ENCODE data around the gene COL5A1. TPM values are rescaled to one million over a fixed set of nuclear protein-coding genes. Genes with fewer than 3 reads are reported as not detected.
A peak's percentile ranks its signal among the peaks of the same experiment; 100 is the strongest.

The COL5A1 gene
- total RNA-seq, 4 donors from 2014 or later, result 4.0 to 12.8 (median 6.3) TPM

DNA sequence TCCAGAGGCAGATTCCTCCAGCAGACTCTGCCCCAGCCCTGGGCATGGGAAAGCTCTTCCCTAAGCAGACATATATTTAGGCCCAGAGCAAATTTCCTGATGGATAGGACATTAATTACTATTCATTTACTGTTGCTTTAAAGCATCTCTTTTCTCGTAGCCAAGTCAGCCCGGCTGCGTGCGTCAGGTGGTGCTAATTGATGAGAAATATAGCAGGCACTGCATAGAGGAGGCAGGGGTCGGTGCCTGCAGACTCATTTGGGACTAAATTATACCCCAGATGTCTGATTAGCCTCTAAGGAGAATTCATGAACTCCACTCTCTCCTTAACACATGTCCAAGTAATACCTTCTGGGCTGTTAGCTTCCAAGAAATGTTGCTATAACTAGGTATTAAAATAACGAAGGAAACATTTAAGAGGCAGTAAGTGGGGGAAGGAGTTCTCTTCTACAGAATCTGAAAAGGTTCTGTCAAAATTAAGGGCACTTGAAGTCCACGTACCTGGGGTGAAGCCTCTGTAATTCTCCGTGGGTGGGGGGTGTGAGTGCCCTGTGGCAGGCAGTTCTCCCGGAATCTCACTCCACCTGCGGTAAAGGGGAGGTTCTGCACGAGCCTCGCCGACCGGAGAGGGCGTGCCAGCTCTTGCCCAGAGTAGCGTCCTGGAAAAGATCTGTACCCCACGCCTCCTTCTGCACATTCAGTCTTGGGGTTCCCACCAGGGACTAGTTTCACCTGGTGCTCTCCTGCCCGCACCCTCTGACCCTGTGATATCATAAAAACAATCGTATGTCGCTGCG, 123.1 kb downstream of the COL5A1 start:
- WGBS, 2 donors, result 42 to 60% methylated on average over 14 to 20 of the region's 21 CpGs
- Histone ChIP-seq H3K4me3 (no peak overlapping the region), H3K27ac (no peak overlapping the region), H3K4me1 (peaks cover 0 to 6% (median 0%) of the 10 kb centered on the region in 3 donors), H3K9me3 (no peaks in the 10 kb centered on the region), H3K36me3 (peaks cover 0 to 33% (median 0%) of the 10 kb centered on the region in 3 donors), H3K27me3 (peaks cover 0 to 11% (median 0%) of the 10 kb centered on the region in 4 donors)
- TF ChIP-seq, protein P1, sequence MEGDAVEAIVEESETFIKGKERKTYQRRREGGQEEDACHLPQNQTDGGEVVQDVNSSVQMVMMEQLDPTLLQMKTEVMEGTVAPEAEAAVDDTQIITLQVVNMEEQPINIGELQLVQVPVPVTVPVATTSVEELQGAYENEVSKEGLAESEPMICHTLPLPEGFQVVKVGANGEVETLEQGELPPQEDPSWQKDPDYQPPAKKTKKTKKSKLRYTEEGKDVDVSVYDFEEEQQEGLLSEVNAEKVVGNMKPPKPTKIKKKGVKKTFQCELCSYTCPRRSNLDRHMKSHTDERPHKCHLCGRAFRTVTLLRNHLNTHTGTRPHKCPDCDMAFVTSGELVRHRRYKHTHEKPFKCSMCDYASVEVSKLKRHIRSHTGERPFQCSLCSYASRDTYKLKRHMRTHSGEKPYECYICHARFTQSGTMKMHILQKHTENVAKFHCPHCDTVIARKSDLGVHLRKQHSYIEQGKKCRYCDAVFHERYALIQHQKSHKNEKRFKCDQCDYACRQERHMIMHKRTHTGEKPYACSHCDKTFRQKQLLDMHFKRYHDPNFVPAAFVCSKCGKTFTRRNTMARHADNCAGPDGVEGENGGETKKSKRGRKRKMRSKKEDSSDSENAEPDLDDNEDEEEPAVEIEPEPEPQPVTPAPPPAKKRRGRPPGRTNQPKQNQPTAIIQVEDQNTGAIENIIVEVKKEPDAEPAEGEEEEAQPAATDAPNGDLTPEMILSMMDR (IDR thresholded peaks at IDR 0.05), result no peak
- no peak for TF ChIP-seq POLR2A (IDR thresholded peaks at IDR 0.05)
- intact Hi-C loops (cut with DNase I), result no loop called here
- no peak for DNase-seq

DNA sequence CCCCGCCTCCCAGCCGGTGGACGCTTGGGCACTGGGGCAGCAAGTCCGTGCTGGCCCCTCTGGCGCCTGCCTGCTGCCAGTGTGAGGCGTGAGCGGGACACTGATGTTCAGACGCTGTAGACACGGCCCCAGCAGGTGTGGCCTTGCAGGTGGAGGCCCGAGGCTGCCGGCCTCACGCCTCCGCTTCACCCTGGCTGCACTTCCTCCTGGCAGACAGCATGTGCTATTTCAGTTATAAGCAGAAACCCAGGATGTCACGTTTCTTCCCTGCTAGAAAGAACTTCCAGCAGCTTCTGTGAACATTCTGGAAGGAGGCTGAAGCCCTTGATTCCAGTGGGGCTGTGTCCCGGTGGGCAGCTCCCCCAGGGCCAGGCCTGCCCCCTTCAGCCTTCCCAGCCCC, 124.2 kb downstream of the COL5A1 start:
- 36 to 63% methylated on average over 2 to 4 of the region's 15 CpGs for WGBS, 2 donors

DNA sequence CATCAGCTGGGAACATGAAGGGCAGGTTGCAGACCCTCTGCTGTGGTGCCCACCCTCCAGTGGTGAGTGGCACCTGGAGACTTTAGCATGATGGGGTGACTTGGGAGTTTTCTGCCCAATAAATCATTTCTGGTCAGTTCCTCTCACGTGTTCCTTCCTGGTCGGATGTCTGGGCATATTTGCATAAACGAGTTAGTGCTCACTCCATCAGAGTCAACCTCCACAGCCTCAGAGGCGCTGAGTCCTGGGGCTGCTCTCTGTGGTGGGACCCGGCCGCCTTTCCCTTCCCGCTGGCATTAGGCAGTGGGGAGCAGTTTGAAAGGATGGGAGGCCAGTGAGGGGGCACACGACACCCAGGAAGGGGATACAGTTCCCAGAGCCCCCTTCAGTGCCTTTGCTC, 125.0 kb downstream of the COL5A1 start:
- H3K27ac ChIP-seq, result no peak overlapping the region
- 60% methylated on average over 2 of the region's 8 CpGs; no CpG with 5 or more reads in 1 of the 2 donors for WGBS, 2 donors
- H3K27me3 ChIP-seq, result peaks cover 0 to 11% (median 0%) of the 10 kb centered on the region in 4 donors
- no peak for TF ChIP-seq POLR2A (IDR thresholded peaks at IDR 0.05)
- peaks cover 0 to 29% (median 0%) of the 10 kb centered on the region in 3 donors for H3K36me3 ChIP-seq
- intact Hi-C loops (cut with DNase I), result no loop called here
- no peak for DNase-seq
- no peaks in the 10 kb centered on the region for H3K9me3 ChIP-seq
- peaks cover 0 to 6% (median 0%) of the 10 kb centered on the region in 3 donors for H3K4me1 ChIP-seq
- no peak overlapping the region for H3K4me3 ChIP-seq

More for the DNA sequence above, 124.2 kb downstream of the COL5A1 start:
- no peak for TF ChIP-seq POLR2A (IDR thresholded peaks at IDR 0.05)
- TF ChIP-seq, protein P1 (IDR thresholded peaks at IDR 0.05), result no peak
- peaks cover 0 to 11% (median 0%) of the 10 kb centered on the region in 4 donors for H3K27me3 ChIP-seq
- intact Hi-C loops (cut with DNase I), result no loop called here
- peaks cover 0 to 6% (median 0%) of the 10 kb centered on the region in 3 donors for H3K4me1 ChIP-seq
- DNase-seq, result no peak
- H3K27ac ChIP-seq, result no peak overlapping the region
- peaks cover 0 to 33% (median 0%) of the 10 kb centered on the region in 3 donors for H3K36me3 ChIP-seq
- H3K4me3 ChIP-seq, result no peak overlapping the region
- H3K9me3 ChIP-seq, result no peaks in the 10 kb centered on the region

DNA sequence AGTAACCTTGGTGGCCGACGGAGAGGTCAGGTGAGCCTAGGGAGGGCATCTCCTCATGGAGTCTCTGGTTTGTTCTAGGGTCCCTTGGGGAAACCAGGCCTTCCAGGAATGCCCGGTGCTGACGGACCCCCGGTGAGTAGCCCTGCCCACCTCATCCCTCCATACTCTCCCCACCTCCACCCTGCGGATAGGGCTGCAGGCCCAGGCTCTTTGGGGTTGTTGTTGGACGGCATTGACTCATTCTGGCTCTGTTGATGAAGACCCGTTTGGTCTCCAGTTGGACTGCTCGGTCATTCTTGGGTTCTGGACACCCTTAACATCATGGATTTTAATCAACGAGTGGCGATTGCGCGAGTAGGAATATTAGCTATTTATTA, 126.7 kb downstream of the COL5A1 start:
- peaks cover 0 to 22% (median 0%) of the 10 kb centered on the region in 4 donors for H3K27me3 ChIP-seq
- H3K4me3 ChIP-seq, result no peak overlapping the region
- H3K4me1 ChIP-seq, result peaks cover 0 to 6% (median 0%) of the 10 kb centered on the region in 3 donors
- peaks cover 0 to 29% (median 0%) of the 10 kb centered on the region in 3 donors for H3K36me3 ChIP-seq
- intact Hi-C loops (cut with DNase I), result no loop called here
- H3K27ac ChIP-seq, result peak overlapping the region in 3 of 4 donors; percentile 3 to 22 (median 11)
- TF ChIP-seq, protein P1 (IDR thresholded peaks at IDR 0.05), result no peak
- no peak for TF ChIP-seq POLR2A (IDR thresholded peaks at IDR 0.05)
- DNase-seq, result no peak
- no peaks in the 10 kb centered on the region for H3K9me3 ChIP-seq
- 82 to 89% methylated on average over 4 to 6 of the region's 13 CpGs for WGBS, 2 donors

DNA sequence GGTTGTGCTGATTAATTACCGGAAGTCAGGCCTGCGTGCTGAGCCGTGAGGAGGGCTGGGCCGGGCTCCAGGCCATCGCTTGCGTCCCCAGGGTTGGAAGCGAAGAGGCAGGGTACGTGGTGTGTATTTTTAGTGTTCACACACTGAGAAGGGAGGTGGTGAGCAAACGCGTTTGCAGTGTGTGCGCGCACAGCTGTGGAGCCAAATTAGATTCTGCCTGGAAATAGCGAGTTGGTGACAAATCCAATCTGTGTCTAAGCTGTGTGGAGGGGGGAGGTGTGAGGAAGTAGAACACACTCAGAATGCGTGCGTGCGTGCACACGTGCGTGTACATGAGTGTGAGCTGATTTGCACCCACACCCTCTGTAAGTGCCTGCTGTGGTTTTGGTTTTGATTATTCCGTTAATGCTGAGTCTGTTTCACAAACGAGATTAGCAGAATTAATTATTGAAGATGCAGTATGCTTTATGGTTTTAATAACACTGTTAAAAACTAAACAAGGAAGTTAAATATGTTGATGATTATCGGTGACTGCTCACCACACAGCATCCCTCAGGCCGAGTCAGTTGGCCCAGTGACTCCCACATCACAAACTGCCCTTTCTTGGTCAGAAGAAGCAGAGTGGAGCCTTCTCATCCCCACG, 127.2 kb downstream of the COL5A1 start:
- TF ChIP-seq POLR2A (IDR thresholded peaks at IDR 0.05), result no peak
- TF ChIP-seq, protein P1 (IDR thresholded peaks at IDR 0.05), result no peak
- no peak overlapping the region for H3K4me3 ChIP-seq
- H3K27me3 ChIP-seq, result peaks cover 0 to 22% (median 0%) of the 10 kb centered on the region in 4 donors
- DNase-seq, result no peak
- peaks cover 0 to 6% (median 0%) of the 10 kb centered on the region in 3 donors for H3K4me1 ChIP-seq
- intact Hi-C loops (cut with DNase I), result no loop called here
- peaks cover 0 to 34% (median 0%) of the 10 kb centered on the region in 3 donors for H3K36me3 ChIP-seq
- WGBS, 2 donors, result 63 to 75% methylated on average over 18 to 23 of the region's 23 CpGs
- H3K27ac ChIP-seq, result peak overlapping the region in 3 of 4 donors; percentile 10 to 33 (median 11)
- no peaks in the 10 kb centered on the region for H3K9me3 ChIP-seq

All from esophagus squamous epithelium (tissue), 5 donors.